Stimulated activated CD4-positive, alpha-beta T cell treated with anti-CD3 and anti-CD28 coated beads, TNF-alpha, amount 100 ng/mL, for 48 hours (primary cell): ENCODE results near the gene NEMP2.
"Not testable (repeated sequence)": the region's sequence is repeated elsewhere in the genome, so short reads cannot be mapped to it uniquely, and the experiment has no call there.

Source experiments
- DNase-seq, 3 donors: peaks; one replicate each; pipeline ENCODE4 v3.0.0-alpha.2; 2020; ENCODE audit warnings: low read depth in 3 of 3

The NEMP2 gene

GRCh38 chr2:190490502-190490901 is 44.0 kb downstream of the NEMP2 start:
- DNase-seq = no peak

GRCh38 chr2:190489475-190489874 is 45.0 kb downstream of the NEMP2 start:
- no peak for DNase-seq

GRCh38 chr2:190488516-190489233 is 45.8 kb downstream of the NEMP2 start:
- no peak for DNase-seq

GRCh38 chr2:190486037-190486623 is 48.4 kb downstream of the NEMP2 start:
- no peak for DNase-seq

- DNase-seq = no peak
These were observed 52.1 kb downstream of the NEMP2 start for GRCh38 chr2:190482451-190482850.

GRCh38 chr2:190481339-190481738 is 53.2 kb downstream of the NEMP2 start:
- no peak for DNase-seq

- DNase-seq = no peak
These were observed 55.8 kb downstream of the NEMP2 start for GRCh38 chr2:190478572-190479195.

GRCh38 chr2:190477661-190478454 is 56.7 kb downstream of the NEMP2 start:
- DNase-seq = no peak

GRCh38 chr2:190470256-190470826 is 64.2 kb downstream of the NEMP2 start:
- DNase-seq = no peak

GRCh38 chr2:190469771-190470170 is 64.8 kb downstream of the NEMP2 start:
- no peak for DNase-seq

GRCh38 chr2:190468814-190469569 is 65.5 kb downstream of the NEMP2 start:
- DNase-seq = no peak

- DNase-seq = not testable (repeated sequence)
These were observed 66.2 kb downstream of the NEMP2 start for GRCh38 chr2:190468354-190468753.

GRCh38 chr2:190467575-190468083 is 66.9 kb downstream of the NEMP2 start:
- DNase-seq = no peak

- no peak for DNase-seq
These were observed 67.6 kb downstream of the NEMP2 start for GRCh38 chr2:190466819-190467446.

- no peak for DNase-seq
These were observed 69.5 kb downstream of the NEMP2 start for GRCh38 chr2:190465060-190465459.

GRCh38 chr2:190462611-190463010 is 71.9 kb downstream of the NEMP2 start:
- no peak for DNase-seq

GRCh38 chr2:190462181-190462580 is 72.3 kb downstream of the NEMP2 start:
- DNase-seq = no peak

GRCh38 chr2:190460487-190460886 is 74.0 kb downstream of the NEMP2 start:
- DNase-seq = no peak

GRCh38 chr2:190459881-190460280 is 74.6 kb downstream of the NEMP2 start:
- DNase-seq = no peak

GRCh38 chr2:190458352-190459107 is 76.0 kb downstream of the NEMP2 start:
- DNase-seq = no peak
